ENCODE results near the gene CDK8. TPM values are rescaled to one million over a fixed set of nuclear protein-coding genes. Genes with fewer than 3 reads are reported as not detected.
"Not testable (repeated sequence)": the region's sequence is repeated elsewhere in the genome, so short reads cannot be mapped to it uniquely, and the experiment has no call there.

The CDK8 gene
- total and polyA plus RNA-seq, 9 of the 15 experiments (the other 6 are each of a cell fraction or from before 2014, with no cell fraction given): 11.3 to 33.7 (median 20.3) TPM

DNA sequence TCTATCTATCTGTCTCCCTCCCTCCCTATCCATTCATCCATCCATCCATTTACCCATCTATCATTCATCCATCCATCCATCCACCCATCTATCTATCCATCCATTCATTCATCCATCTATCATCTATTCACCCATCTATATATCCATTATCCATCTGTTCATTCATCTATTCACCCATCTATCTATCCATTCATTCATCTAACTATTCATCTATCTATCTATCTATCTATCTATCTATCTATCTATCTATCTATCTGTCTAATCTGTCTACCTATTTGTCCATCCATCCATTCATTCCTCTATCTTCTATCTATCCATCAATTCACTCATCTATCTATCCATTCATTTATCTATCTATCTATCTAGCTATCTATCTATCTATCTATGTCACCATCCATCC is 4.4 kb upstream of the CDK8 start:
- Histone ChIP-seq H3K4me2 (ENCODE audit: insufficient read depth, low read length) (no peak overlapping the region), H3K27ac (ENCODE audit: extremely low read depth, low read depth, low read length) (no peak overlapping the region), H4K20me1 (replicated peaks; ENCODE audit: control insufficient read depth, insufficient read depth, low read length) (no peaks in the 10 kb centered on the region), H2AFZ (ENCODE audit: low read depth, low read length) (no peak overlapping the region), H3K79me2 (ENCODE audit: control insufficient read depth, insufficient read depth, low read length) (peaks cover 1% of the 10 kb centered on the region), H3K9ac (ENCODE audit: insufficient read depth in 1 of 2, low read depth in 2 of 2, low read length in 2 of 2) (no peak overlapping the region), H3K9me1 (ENCODE audit: control insufficient read depth, insufficient read depth, low read length) (no peaks in the 10 kb centered on the region), H3K27me3 (ENCODE audit: control insufficient read depth in 2 of 2, insufficient read depth in 2 of 2, low read length in 2 of 2) (no peaks in the 10 kb centered on the region), H3K4me1 (replicated peaks in 1 of 2; ENCODE audit: control insufficient read depth in 2 of 2, insufficient read depth in 2 of 2, low read length in 2 of 2) (peaks cover 6 to 29% of the 10 kb centered on the region in 2 experiments), H3K9me3 (replicated peaks; ENCODE audit: control insufficient read depth, insufficient read depth, low read depth, low read length) (no peaks in the 10 kb centered on the region), H3K36me3 (ENCODE audit: control insufficient read depth, insufficient read depth, low read length) (no peaks in the 10 kb centered on the region), H3K4me3 (no peak overlapping the region)
- BruUV-seq (replicated peaks): no TSS peak
- ATAC-seq (no peak), DNase-seq (ENCODE audit: extremely low read depth in 1 of 4, low spot score in 3 of 4) (no peak), FAIRE-seq (no peak)
- peak; percentile 99 for TF ChIP-seq DACH1 (IDR thresholded peaks at IDR 0.05; ENCODE audit: partially characterized antibody)
- no peak for TF ChIP-seq ZNF644 (tag; IDR thresholded peaks at IDR 0.05; ENCODE audit: low read depth)
- no peak for TF ChIP-seq ZNF239 (CRISPR knock-in tag; IDR thresholded peaks at IDR 0.05)
- TF ChIP-seq NCOR1 (IDR thresholded peaks at IDR 0.05): no peak
- TF ChIP-seq ZBTB2 (IDR thresholded peaks at IDR 0.05): peak; percentile 54; the same call in 1 of the 2 replicates
- no peak for TF ChIP-seq IFI16 (CRISPR knock-in tag; IDR thresholded peaks at IDR 0.05)
- no peak for TF ChIP-seq NFYB (IDR thresholded peaks at IDR 0.05; ENCODE audit: extremely low read depth, insufficient read length)
- no peak for TF ChIP-seq POLR2A (conservative IDR thresholded peaks at IDR 0.05)
- TF ChIP-seq GABPB1 (CRISPR knock-in tag; IDR thresholded peaks at IDR 0.05): no peak
- no peak for TF ChIP-seq SIN3A (IDR thresholded peaks at IDR 0.05; ENCODE audit: borderline replicate concordance in 2 of 2, control insufficient read depth in 1 of 2, low read depth in 2 of 2, low read length in 2 of 2)
- no peak for TF ChIP-seq HMG20A (CRISPR knock-in tag; conservative IDR thresholded peaks at IDR 0.05)
- TF ChIP-seq, protein P1, sequence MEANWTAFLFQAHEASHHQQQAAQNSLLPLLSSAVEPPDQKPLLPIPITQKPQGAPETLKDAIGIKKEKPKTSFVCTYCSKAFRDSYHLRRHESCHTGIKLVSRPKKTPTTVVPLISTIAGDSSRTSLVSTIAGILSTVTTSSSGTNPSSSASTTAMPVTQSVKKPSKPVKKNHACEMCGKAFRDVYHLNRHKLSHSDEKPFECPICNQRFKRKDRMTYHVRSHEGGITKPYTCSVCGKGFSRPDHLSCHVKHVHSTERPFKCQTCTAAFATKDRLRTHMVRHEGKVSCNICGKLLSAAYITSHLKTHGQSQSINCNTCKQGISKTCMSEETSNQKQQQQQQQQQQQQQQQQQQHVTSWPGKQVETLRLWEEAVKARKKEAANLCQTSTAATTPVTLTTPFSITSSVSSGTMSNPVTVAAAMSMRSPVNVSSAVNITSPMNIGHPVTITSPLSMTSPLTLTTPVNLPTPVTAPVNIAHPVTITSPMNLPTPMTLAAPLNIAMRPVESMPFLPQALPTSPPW (CRISPR knock-in tag; IDR thresholded peaks at IDR 0.05): no peak
- TF ChIP-seq CREB1 (IDR thresholded peaks at IDR 0.05): no peak
- no peak for TF ChIP-seq CREB1 (CRISPR knock-in tag; IDR thresholded peaks at IDR 0.05)
- TF ChIP-seq TCF15 (CRISPR knock-in tag; IDR thresholded peaks at IDR 0.05): no peak
- TF ChIP-seq TEAD1 (CRISPR knock-in tag; IDR thresholded peaks at IDR 0.05): no peak
- ChIA-PET POLR2A (no interaction called here), CTCF (ENCODE audit: low intra/inter-chr PET ratio) (no interaction called here)
- intact Hi-C loops (cut with micrococcal nuclease): no loop called here
- in situ Hi-C loops (cut with MboI): no loop called here

GRCh38 chr13:26252006-26252405 is 1.9 kb upstream of the CDK8 start:
- H3K27ac ChIP-seq (ENCODE audit: extremely low read depth, low read depth, low read length); in situ Hi-C loops (cut with MboI); H3K9me3 ChIP-seq (replicated peaks; ENCODE audit: control insufficient read depth, insufficient read depth, low read depth, low read length); H3K36me3 ChIP-seq (ENCODE audit: control insufficient read depth, insufficient read depth, low read length); DNase-seq (ENCODE audit: extremely low read depth in 1 of 4, low spot score in 3 of 4); H2AFZ ChIP-seq (ENCODE audit: low read depth, low read length); H3K4me3 ChIP-seq; H3K9me1 ChIP-seq (ENCODE audit: control insufficient read depth, insufficient read depth, low read length); BruUV-seq (replicated peaks); CTCF ChIA-PET (ENCODE audit: low intra/inter-chr PET ratio); H3K4me2 ChIP-seq (ENCODE audit: insufficient read depth, low read length); H4K20me1 ChIP-seq (replicated peaks; ENCODE audit: control insufficient read depth, insufficient read depth, low read length); intact Hi-C loops (cut with micrococcal nuclease); H3K9ac ChIP-seq (ENCODE audit: insufficient read depth in 1 of 2, low read depth in 2 of 2, low read length in 2 of 2); H3K27me3 ChIP-seq (ENCODE audit: control insufficient read depth in 2 of 2, insufficient read depth in 2 of 2, low read length in 2 of 2); ATAC-seq; FAIRE-seq: not testable (repeated sequence)
- 60% methylated on average over 1 of the region's 4 CpGs for WGBS (ENCODE audit: insufficient coverage, low coverage, missing lambda C conversion rate)
- Histone ChIP-seq H3K4me1 (replicated peaks in 1 of 2; ENCODE audit: control insufficient read depth in 2 of 2, insufficient read depth in 2 of 2, low read length in 2 of 2) (peaks cover 6 to 18% of the 10 kb centered on the region in 2 experiments), H3K79me2 (ENCODE audit: control insufficient read depth, insufficient read depth, low read length) (peaks cover 26% of the 10 kb centered on the region)
- POLR2A ChIA-PET: interaction anchor here (0.6 to 1.1 kb wide), 2 partner anchors 15 to 20 kb away, joined by 3 read pairs; no protein-coding TSS in a partner anchor

Measured in K562 (cell line).